Esophagus squamous epithelium (tissue), 4 donors: ENCODE data around the gene SLC12A4.
"Not testable (repeated sequence)": the region's sequence is repeated elsewhere in the genome, so short reads cannot be mapped to it uniquely, and the experiment has no call there.

Experiments
- CTCF ChIP-seq, 6 experiments: fragments of 450-650 bp in 4 of 6; fragments of 200-600 bp in 2 of 6; sonication (generic) in 2 of 6; IDR thresholded peaks; one replicate each; pipeline ENCODE4 v1.5.1; 2016 to 2019; ENCODE audit warnings: antibody characterized with exemption in 6 of 6, mild to moderate bottlenecking in 4 of 6, moderate library complexity in 4 of 6
- POLR2A ChIP-seq, 4 donors: fragments of 450-650 bp; IDR thresholded peaks; one replicate each; pipeline ENCODE4 v1.6.1; 2017; ENCODE audit warnings: antibody characterized with exemption in 4 of 4, mild to moderate bottlenecking in 4 of 4, moderate library complexity in 3 of 4

- not testable (repeated sequence) for TF ChIP-seq CTCF, POLR2A (IDR thresholded peaks at IDR 0.05)
Measured at GRCh38 chr16:67937713-67938112, 30.7 kb downstream of the SLC12A4 start.
